OCI-LY3 (cell line): ENCODE data around the gene ORM1.
"Not testable (repeated sequence)": the region's sequence is repeated elsewhere in the genome, so short reads cannot be mapped to it uniquely, and the experiment has no call there.

ENCODE experiments used
- H2AFZ ChIP-seq: fragments of 200-600, 300-600 bp; shearing (Covaris generic); 2 replicates; pipeline ENCODE4 v1.6.0; 2014; ENCODE audit warnings: antibody characterized with exemption, low read depth, low read length
- H3K27ac ChIP-seq: fragments of 200-600, 300-600 bp; sonication (generic); 2 replicates; pipeline ENCODE4 v1.5.1; 2014; ENCODE audit warnings: mild to moderate bottlenecking, low read length, moderate library complexity, mixed read lengths
- H3K27me3 ChIP-seq: fragments of 200-600, 300-600 bp; sonication (generic); 2 replicates; pipeline ENCODE4 v1.6.1; 2014; ENCODE audit warnings: low read depth, low read length, mixed read lengths
- H3K36me3 ChIP-seq: fragments of 200-600, 300-600 bp; sonication (generic); replicated peaks from 2 replicates; pipeline ENCODE3; 2014; ENCODE audit warnings: low read depth, low read length, mixed read lengths
- H3K4me1 ChIP-seq: fragments of 300-600, 200-600 bp; sonication (generic); 2 replicates; pipeline ENCODE4 v1.6.1; 2014; ENCODE audit warnings: low read length, mixed read lengths
- H3K4me2 ChIP-seq: fragments of 200-600, 300-600 bp; sonication (generic); 2 replicates; pipeline ENCODE4 v1.6.1; 2014; ENCODE audit warnings: low read length, mixed read lengths
- H3K4me3 ChIP-seq: fragments of 300-600, 200-600 bp; sonication (generic); 2 replicates; pipeline ENCODE4 v1.5.1; 2014; ENCODE audit warnings: antibody characterized with exemption, mild to moderate bottlenecking, low read length, moderate library complexity
- H3K79me2 ChIP-seq: fragments of 300-600, 200-600 bp; shearing (Covaris generic); 2 replicates; pipeline ENCODE4 v1.6.1; 2014; ENCODE audit warnings: mild to moderate bottlenecking, low read length, mixed read lengths
- H3K9ac ChIP-seq: fragments of 300-600, 200-600 bp; shearing (Covaris generic); 2 replicates; pipeline ENCODE4 v1.6.0; 2014; ENCODE audit warnings: mild to moderate bottlenecking, low read length, moderate library complexity
- H3K9me3 ChIP-seq: fragments of 200-600, 300-600 bp; shearing (Covaris generic); 2 replicates; pipeline ENCODE4 v1.6.1; 2014; ENCODE audit warnings: low read length, mixed read lengths; ENCODE audit not compliant: insufficient read depth
- H4K20me1 ChIP-seq: fragments of 200-600, 300-600 bp; sonication (generic); 2 replicates; pipeline ENCODE4 v1.6.1; 2016; ENCODE audit warnings: low read length, mixed read lengths; ENCODE audit not compliant: insufficient read depth
- EZH2phosphoT487 ChIP-seq: fragments of 200-600 bp; shearing (Covaris generic); IDR thresholded peaks from 2 replicates; pipeline ENCODE4 v1.6.1; 2018; ENCODE audit warnings: antibody characterized with exemption, mixed run types, low read depth
- TF ChIP-seq, protein P1 (sequence below): fragments of 200-600, 300-600 bp; sonication (generic); IDR thresholded peaks from 2 replicates; pipeline ENCODE4 v1.5.1; 2014; ENCODE audit warnings: antibody characterized with exemption, low read length, low read depth

Gene ORM1

DNA sequence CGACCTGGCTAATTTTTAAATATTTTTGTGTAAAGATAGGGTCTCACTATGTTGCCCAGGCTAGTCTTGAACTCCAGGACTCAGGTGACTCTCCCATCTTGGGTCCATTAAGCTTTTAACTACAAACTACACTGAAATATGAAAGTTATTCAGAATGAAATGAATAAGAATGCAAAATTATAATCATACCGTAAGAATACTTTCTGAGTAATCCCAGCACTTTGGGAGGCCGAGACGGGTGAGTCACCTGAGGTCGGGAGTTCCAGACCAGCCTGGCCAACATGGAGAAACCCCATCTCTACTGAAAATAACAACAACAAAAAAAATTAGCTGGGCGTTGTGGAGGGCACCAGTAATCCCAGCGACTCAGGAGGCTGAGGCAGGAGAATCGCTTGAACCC is 1.1 kb upstream of the ORM1 start:
- TF ChIP-seq, protein P1, sequence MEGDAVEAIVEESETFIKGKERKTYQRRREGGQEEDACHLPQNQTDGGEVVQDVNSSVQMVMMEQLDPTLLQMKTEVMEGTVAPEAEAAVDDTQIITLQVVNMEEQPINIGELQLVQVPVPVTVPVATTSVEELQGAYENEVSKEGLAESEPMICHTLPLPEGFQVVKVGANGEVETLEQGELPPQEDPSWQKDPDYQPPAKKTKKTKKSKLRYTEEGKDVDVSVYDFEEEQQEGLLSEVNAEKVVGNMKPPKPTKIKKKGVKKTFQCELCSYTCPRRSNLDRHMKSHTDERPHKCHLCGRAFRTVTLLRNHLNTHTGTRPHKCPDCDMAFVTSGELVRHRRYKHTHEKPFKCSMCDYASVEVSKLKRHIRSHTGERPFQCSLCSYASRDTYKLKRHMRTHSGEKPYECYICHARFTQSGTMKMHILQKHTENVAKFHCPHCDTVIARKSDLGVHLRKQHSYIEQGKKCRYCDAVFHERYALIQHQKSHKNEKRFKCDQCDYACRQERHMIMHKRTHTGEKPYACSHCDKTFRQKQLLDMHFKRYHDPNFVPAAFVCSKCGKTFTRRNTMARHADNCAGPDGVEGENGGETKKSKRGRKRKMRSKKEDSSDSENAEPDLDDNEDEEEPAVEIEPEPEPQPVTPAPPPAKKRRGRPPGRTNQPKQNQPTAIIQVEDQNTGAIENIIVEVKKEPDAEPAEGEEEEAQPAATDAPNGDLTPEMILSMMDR: no peak
- no peak for TF ChIP-seq EZH2phosphoT487
- Histone ChIP-seq H3K9ac (no peak overlapping the region), H3K27me3 (peaks cover 17% of the 10 kb centered on the region), H3K9me3 (no peaks in the 10 kb centered on the region), H3K4me1 (no peaks in the 10 kb centered on the region; the same call in 1 of the 2 replicates), H2AFZ (no peak overlapping the region), H3K36me3 (no peaks in the 10 kb centered on the region), H3K27ac (no peak overlapping the region), H3K79me2 (no peaks in the 10 kb centered on the region), H4K20me1 (no peaks in the 10 kb centered on the region), H3K4me3 (no peak overlapping the region), H3K4me2 (no peak overlapping the region)

DNA sequence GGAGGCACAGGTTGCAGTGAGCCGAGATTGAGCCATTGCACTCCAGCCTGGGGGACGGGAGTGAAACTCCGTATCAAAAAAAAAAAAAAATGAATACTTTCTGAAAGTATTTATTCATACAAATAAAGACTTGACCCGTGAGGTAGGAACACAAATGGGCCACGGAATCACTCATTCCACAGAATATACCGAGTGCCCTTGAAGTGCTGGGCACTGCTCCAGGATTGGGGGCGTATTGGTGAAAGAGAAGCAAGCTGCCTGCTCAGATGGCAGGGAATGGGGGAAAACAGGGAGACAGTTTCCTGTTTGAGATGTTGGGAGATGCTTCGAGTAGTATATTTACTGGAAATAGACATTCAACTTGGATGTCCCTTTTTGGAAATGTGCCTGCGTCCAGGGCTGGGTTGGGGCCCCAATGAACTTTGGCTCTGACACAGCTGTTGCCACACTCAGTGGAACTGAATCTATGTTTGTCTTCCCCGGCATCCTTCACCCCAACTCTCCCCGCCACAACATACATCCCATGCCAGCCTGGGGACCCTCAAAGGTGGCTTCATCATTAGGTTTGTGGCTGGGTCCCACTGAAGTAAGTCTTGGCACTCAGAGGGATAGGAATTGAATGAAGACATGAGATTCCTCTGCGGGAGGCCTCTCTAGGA is 609 bp upstream of the ORM1 start:
- not testable (repeated sequence) for H3K9me3 ChIP-seq, H3K4me3 ChIP-seq, H3K27ac ChIP-seq, H3K4me1 ChIP-seq, H4K20me1 ChIP-seq, H3K9ac ChIP-seq, H2AFZ ChIP-seq, H3K4me2 ChIP-seq, H3K36me3 ChIP-seq, H3K79me2 ChIP-seq
- H3K27me3 ChIP-seq: peaks cover 17% of the 10 kb centered on the region

DNA sequence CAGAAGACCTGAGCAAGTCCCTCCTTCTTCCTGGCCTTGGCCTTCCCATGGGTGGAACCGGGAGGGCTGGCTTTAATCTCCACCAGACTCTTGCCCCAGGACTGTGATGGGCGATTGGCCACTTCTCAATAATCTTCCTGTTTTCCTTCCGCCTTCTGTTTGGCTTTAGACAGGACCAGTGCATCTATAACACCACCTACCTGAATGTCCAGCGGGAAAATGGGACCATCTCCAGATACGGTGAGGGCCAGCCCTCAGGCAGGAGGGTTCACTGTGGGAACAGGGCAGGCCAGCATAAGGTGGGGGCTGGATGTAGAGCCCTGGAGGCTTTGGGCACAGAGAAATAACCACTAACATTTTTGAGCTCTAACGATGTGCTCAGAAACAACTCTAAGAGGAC is 951 bp downstream of the ORM1 start:
- H3K4me1 ChIP-seq: not testable (repeated sequence)
- peaks cover 20% of the 10 kb centered on the region for H3K27me3 ChIP-seq

DNA sequence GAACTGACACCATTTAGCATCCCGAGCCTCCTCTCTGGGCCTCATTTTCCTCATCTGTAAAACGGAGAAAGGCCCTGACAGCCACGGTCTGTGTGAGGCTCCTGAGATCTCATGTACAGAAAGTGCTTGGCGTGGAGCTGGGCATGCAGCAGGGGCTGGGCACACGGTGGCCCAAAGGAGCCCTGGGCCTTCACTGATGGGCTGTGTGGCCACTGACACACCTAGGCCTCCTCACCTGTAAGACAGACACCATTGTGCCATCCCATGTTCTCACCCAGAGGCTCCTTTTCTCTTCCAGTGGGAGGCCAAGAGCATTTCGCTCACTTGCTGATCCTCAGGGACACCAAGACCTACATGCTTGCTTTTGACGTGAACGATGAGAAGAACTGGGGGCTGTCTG is 1.6 kb downstream of the ORM1 start:
- H3K4me1 ChIP-seq: no peaks in the 10 kb centered on the region
- H3K4me3 ChIP-seq: no peak overlapping the region
- H3K4me2 ChIP-seq: no peak overlapping the region
- no peaks in the 10 kb centered on the region for H3K36me3 ChIP-seq
- no peaks in the 10 kb centered on the region for H3K79me2 ChIP-seq
- TF ChIP-seq, protein P1: no peak
- no peak for TF ChIP-seq EZH2phosphoT487
- no peaks in the 10 kb centered on the region for H4K20me1 ChIP-seq
- H2AFZ ChIP-seq: no peak overlapping the region
- H3K27me3 ChIP-seq: peaks cover 15% of the 10 kb centered on the region; the same call in 1 of the 2 replicates
- no peaks in the 10 kb centered on the region for H3K9me3 ChIP-seq
- no peak overlapping the region for H3K9ac ChIP-seq
- no peak overlapping the region for H3K27ac ChIP-seq

More for the DNA sequence above, 951 bp downstream of the ORM1 start:
- not testable (repeated sequence) for H3K27ac ChIP-seq, H4K20me1 ChIP-seq, H3K79me2 ChIP-seq, H3K9me3 ChIP-seq, H3K36me3 ChIP-seq, H3K4me3 ChIP-seq, H3K9ac ChIP-seq, H3K4me2 ChIP-seq, H2AFZ ChIP-seq

DNA sequence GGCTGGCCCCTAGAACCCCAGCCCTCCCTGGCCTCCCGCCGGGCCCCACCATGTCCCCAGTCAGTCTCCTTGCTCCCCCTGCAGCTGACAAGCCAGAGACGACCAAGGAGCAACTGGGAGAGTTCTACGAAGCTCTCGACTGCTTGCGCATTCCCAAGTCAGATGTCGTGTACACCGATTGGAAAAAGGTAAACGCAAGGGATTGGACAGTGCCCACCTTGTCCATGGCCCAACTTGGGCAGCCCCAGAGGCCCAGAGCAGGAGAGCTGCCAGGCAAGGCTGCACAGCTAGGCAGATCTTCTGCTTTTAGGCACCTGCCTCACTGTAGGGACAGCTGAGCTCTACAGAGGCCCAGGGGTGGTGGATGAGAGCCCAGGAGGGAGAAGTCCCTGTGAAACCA is 2.1 kb downstream of the ORM1 start:
- not testable (repeated sequence) for H3K79me2 ChIP-seq, H3K9me3 ChIP-seq, H3K4me1 ChIP-seq, H3K36me3 ChIP-seq, H3K4me2 ChIP-seq, H4K20me1 ChIP-seq, H3K9ac ChIP-seq, H3K27ac ChIP-seq, H2AFZ ChIP-seq, H3K4me3 ChIP-seq
- peaks cover 15% of the 10 kb centered on the region; the same call in 1 of the 2 replicates for H3K27me3 ChIP-seq

DNA sequence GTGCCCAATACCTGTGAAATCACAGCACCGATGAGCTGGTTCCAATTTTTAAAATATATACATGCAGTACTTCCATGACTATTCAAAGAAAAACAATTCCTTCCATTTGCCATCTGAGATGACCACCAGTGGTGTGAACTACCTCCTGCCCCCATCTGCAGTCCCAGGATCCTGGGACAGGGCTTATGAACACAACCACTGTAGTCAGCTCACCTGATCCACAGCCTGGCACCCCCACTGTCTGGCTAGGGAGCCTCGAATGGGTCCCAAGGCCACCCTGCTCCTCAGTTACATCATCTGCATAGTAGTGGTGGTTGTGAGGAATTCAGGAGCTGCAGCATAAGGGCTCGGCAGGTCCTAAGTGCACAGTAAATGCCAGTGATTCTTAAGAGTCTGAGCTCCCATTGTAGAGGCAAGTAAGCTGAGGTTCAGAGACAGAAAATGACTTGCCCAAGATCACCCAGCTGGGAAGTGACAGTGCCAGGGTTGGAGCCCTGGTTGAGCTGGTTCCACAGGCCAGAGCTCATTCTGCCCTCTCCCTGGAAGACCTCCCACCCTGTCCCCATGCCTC is 2.9 kb downstream of the ORM1 start:
- H3K4me2 ChIP-seq, H4K20me1 ChIP-seq, H3K36me3 ChIP-seq, H3K9me3 ChIP-seq, H3K9ac ChIP-seq, H2AFZ ChIP-seq, H3K79me2 ChIP-seq, H3K4me3 ChIP-seq, H3K4me1 ChIP-seq, H3K27ac ChIP-seq: not testable (repeated sequence)
- peaks cover 15% of the 10 kb centered on the region; the same call in 1 of the 2 replicates for H3K27me3 ChIP-seq
